ENCODE measurements around the gene FOXN3.

DNA sequence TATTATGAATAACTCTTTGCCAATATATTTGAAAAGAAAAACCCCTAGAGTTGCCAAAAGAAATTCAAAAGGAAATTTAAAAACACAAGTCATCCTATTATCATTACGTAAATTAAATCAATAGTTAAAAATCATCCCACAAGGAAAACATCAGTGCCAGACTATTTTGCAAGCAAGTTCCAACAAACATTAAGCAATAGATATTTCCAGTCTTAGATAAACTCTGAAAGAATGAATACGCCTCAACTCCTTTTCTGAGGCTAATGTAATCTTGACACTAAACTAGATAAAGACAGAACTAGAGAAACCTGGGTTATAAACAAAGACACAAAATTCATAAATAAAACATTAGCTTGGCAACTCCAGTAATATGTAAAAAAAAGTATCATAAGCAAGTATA lies 245.9 kb downstream of the FOXN3 start:
- no peak for TF ChIP-seq CTCF (IDR thresholded peaks at IDR 0.05 in 8 of 11, conservative IDR thresholded peaks at IDR 0.05 in 3 of 11)
- no peak for TF ChIP-seq POLR2AphosphoS5 (IDR thresholded peaks at IDR 0.05)
